ENCODE results near the gene PALLD. TPM values are rescaled to one million over a fixed set of nuclear protein-coding genes. Genes with fewer than 3 reads are reported as not detected.

PALLD gene
- total RNA-seq, 1 experiment from 2014 or later = 23.7 TPM

GRCh38 chr4:168484626-168485025 lies 12.2 kb upstream of the PALLD start:
- peaks cover 10% of the 10 kb centered on the region for H3K4me1 Mint-ChIP-seq
- no peaks in the 10 kb centered on the region; the same call in 1 of the 2 replicates for H3K9me3 Mint-ChIP-seq
- DNase-seq (ENCODE audit: low spot score) (no peak), ATAC-seq (no peak)
- H3K4me3 Mint-ChIP-seq = no peak overlapping the region
- peaks cover 24% of the 10 kb centered on the region for H3K27me3 Mint-ChIP-seq (ENCODE audit: low read depth)
- no peaks in the 10 kb centered on the region for H3K36me3 Mint-ChIP-seq
- ChIA-PET POLR2A (no interaction called here), CTCF (no interaction called here)
- H3K27ac Mint-ChIP-seq = no peak overlapping the region
- TF ChIP-seq ARID4B (CRISPR knock-in tag; IDR thresholded peaks at IDR 0.05; ENCODE audit: borderline replicate concordance) (no peak), ZNF317 (CRISPR knock-in tag; IDR thresholded peaks at IDR 0.05; ENCODE audit: borderline replicate concordance, low read depth) (no peak), EMX1 (CRISPR knock-in tag; IDR thresholded peaks at IDR 0.05) (no peak), MLX (CRISPR knock-in tag; IDR thresholded peaks at IDR 0.05) (no peak)
- TF ChIP-seq, protein P1, sequence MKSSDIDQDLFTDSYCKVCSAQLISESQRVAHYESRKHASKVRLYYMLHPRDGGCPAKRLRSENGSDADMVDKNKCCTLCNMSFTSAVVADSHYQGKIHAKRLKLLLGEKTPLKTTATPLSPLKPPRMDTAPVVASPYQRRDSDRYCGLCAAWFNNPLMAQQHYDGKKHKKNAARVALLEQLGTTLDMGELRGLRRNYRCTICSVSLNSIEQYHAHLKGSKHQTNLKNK (CRISPR knock-in tag; IDR thresholded peaks at IDR 0.05) = no peak

- TF ChIP-seq AFF4 (CRISPR knock-in tag; IDR thresholded peaks at IDR 0.05; ENCODE audit: borderline replicate concordance) (no peak), STAT6 (CRISPR knock-in tag; conservative IDR thresholded peaks at IDR 0.05; ENCODE audit: low read depth) (no peak), IRF1 (CRISPR knock-in tag; IDR thresholded peaks at IDR 0.05) (no peak), CDX4 (CRISPR knock-in tag; IDR thresholded peaks at IDR 0.05; ENCODE audit: borderline replicate concordance) (no peak), GABPB1 (CRISPR knock-in tag; IDR thresholded peaks at IDR 0.05) (no peak), CTCF (IDR thresholded peaks at IDR 0.05) (no peak)
- no peak overlapping the region for H3K27ac Mint-ChIP-seq
- H3K4me3 Mint-ChIP-seq = no peak overlapping the region
- no peaks in the 10 kb centered on the region; the same call in 1 of the 2 replicates for H3K9me3 Mint-ChIP-seq
- H3K27me3 Mint-ChIP-seq (ENCODE audit: low read depth) = peaks cover 20% of the 10 kb centered on the region
- ChIA-PET POLR2A (no interaction called here), CTCF (no interaction called here)
- H3K36me3 Mint-ChIP-seq = no peaks in the 10 kb centered on the region
- peaks cover 10% of the 10 kb centered on the region for H3K4me1 Mint-ChIP-seq
- ATAC-seq (no peak), DNase-seq (ENCODE audit: low spot score) (no peak)
Observed at GRCh38 chr4:168485156-168485910, 11.5 kb upstream of the PALLD start.

Measured in WTC11 (cell line).